Keratinocyte (primary cell): ENCODE results near the gene UCHL5. TPM values are rescaled to one million over a fixed set of nuclear protein-coding genes. Genes with fewer than 3 reads are reported as not detected.
A peak's percentile ranks its signal among the peaks of the same experiment; 100 is the strongest.
"Not testable (repeated sequence)": the region's sequence is repeated elsewhere in the genome, so short reads cannot be mapped to it uniquely, and the experiment has no call there.

Experiments
- DNase-seq: peaks from one replicate; pipeline ENCODE4 v3.0.0-alpha.2; 2011; ENCODE audit warnings: low read depth, missing footprints, low spot score
- FAIRE-seq: peaks from 2 replicates; lab custom pipeline; 2011; peaks lifted over from hg19 to GRCh38; lab: Jason Lieb, UNC
- H2AFZ ChIP-seq: 2 replicates; pipeline ENCODE4 v1.6.0; 2012; ENCODE audit warnings: low read length, control low read depth, inconsistent platforms; ENCODE audit not compliant: control insufficient read depth
- H3K27ac ChIP-seq: 2 replicates; pipeline ENCODE4 v1.5.1; 2011; ENCODE audit warnings: low read length; ENCODE audit not compliant: control insufficient read depth, insufficient read depth
- H3K27me3 ChIP-seq: 3 replicates; pipeline ENCODE4 v1.6.0; 2011; ENCODE audit warnings: low read length; ENCODE audit not compliant: control insufficient read depth, insufficient read depth; ENCODE audit errors: extremely low read depth
- H3K36me3 ChIP-seq, 2 experiments: 2 replicates in 1 of 2; 3 replicates in 1 of 2; pipeline ENCODE4 v1.5.1; 2011; ENCODE audit warnings: low read length in 2 of 2, mild to moderate bottlenecking in 1 of 2; ENCODE audit not compliant: control insufficient read depth in 2 of 2, insufficient read depth in 2 of 2; ENCODE audit errors: extremely low read depth in 1 of 2
- H3K4me1 ChIP-seq: 3 replicates; pipeline ENCODE4 v1.5.1; 2011; ENCODE audit warnings: low read length; ENCODE audit not compliant: control insufficient read depth, insufficient read depth; ENCODE audit errors: extremely low read depth
- H3K4me2 ChIP-seq: 3 replicates; pipeline ENCODE4 v1.6.0; 2011; ENCODE audit warnings: low read depth, low read length; ENCODE audit not compliant: control insufficient read depth, insufficient read depth; ENCODE audit errors: extremely low read depth
- H3K4me3 ChIP-seq, 3 experiments: fragments of 200-600 bp in 1 of 3; sonication (generic) in 1 of 3; 2 replicates in 2 of 3; 3 replicates in 1 of 3; pipeline ENCODE4 v1.5.1; 2011 to 2016; ENCODE audit warnings: low read length in 3 of 3, mild to moderate bottlenecking in 3 of 3, control low read depth in 2 of 3, inconsistent platforms in 1 of 3, low read depth in 1 of 3, mixed read lengths in 1 of 3, mixed run types in 1 of 3, moderate library complexity in 1 of 3; ENCODE audit not compliant: control insufficient read depth in 2 of 3, insufficient read depth in 2 of 3; ENCODE audit errors: extremely low read depth in 1 of 3
- H3K79me2 ChIP-seq: 2 replicates; pipeline ENCODE4 v1.6.0; 2012; ENCODE audit warnings: low read length; ENCODE audit not compliant: control insufficient read depth, insufficient read depth
- H3K9ac ChIP-seq: 3 replicates; pipeline ENCODE4 v1.6.0; 2011; ENCODE audit warnings: low read length; ENCODE audit not compliant: control insufficient read depth, insufficient read depth; ENCODE audit errors: extremely low read depth
- H3K9me1 ChIP-seq: 3 replicates; pipeline ENCODE4 v1.6.0; 2011; ENCODE audit warnings: low read length; ENCODE audit not compliant: control insufficient read depth, insufficient read depth; ENCODE audit errors: extremely low read depth
- H3K9me3 ChIP-seq: 2 replicates; pipeline ENCODE4 v1.5.1; 2012; ENCODE audit warnings: low read depth, low read length; ENCODE audit not compliant: control insufficient read depth
- H4K20me1 ChIP-seq: 3 replicates; pipeline ENCODE4 v1.6.0; 2011; ENCODE audit warnings: low read length; ENCODE audit not compliant: control insufficient read depth, insufficient read depth; ENCODE audit errors: extremely low read depth
- CTCF ChIP-seq, 3 experiments: IDR thresholded peaks in 1 of 3; conservative IDR thresholded peaks in 1 of 3; optimal IDR thresholded peaks in 1 of 3; 2 replicates in 2 of 3; 3 replicates in 1 of 3; pipeline versions ENCODE3 to v1.5.1; 2011; ENCODE audit warnings: low read length in 3 of 3, mild to moderate bottlenecking in 3 of 3, moderate library complexity in 2 of 3, control low read depth in 1 of 3, inconsistent platforms in 1 of 3; ENCODE audit not compliant: insufficient read depth in 2 of 3; ENCODE audit errors: extremely low read depth in 1 of 3
- EZH2 ChIP-seq: IDR thresholded peaks from one replicate; pipeline ENCODE4 v1.6.1; 2012; ENCODE audit warnings: inconsistent platforms, mild to moderate bottlenecking, low read length, moderate library complexity
- dilution Hi-C: fragments of 300-500 bp; cut with MboI; formaldehyde crosslinking; loops from one replicate; pipeline ENCODE4 v1.7.0; 2020; ENCODE audit warnings: low sequenced_read_pairs; ENCODE audit not compliant: extremely low pct_ligation_motif_present
- polyA plus RNA-seq, 5 experiments: library from polyadenylated mRNA; depleted of rRNA in 3 of 5; stranded (reverse) in 3 of 5; stranded (forward) in 1 of 5; unstranded in 1 of 5; fragments of >200 nt; gene quantifications; 1 replicate in 1 of 5; 2 replicates in 3 of 5; 3 replicates in 1 of 5; pipeline versions ENCODE4 v1.2.1 to v1.2.3, GENCODE V29; 2011 to 2012; ENCODE audit warnings: missing spikeins in 2 of 5, low read depth in 1 of 5, low replicate concordance in 1 of 5

The UCHL5 gene
- polyA plus RNA-seq, 1 donor (not counting 4 experiments of a cell fraction or from before 2014, with no cell fraction given) = 53.7 TPM

DNA sequence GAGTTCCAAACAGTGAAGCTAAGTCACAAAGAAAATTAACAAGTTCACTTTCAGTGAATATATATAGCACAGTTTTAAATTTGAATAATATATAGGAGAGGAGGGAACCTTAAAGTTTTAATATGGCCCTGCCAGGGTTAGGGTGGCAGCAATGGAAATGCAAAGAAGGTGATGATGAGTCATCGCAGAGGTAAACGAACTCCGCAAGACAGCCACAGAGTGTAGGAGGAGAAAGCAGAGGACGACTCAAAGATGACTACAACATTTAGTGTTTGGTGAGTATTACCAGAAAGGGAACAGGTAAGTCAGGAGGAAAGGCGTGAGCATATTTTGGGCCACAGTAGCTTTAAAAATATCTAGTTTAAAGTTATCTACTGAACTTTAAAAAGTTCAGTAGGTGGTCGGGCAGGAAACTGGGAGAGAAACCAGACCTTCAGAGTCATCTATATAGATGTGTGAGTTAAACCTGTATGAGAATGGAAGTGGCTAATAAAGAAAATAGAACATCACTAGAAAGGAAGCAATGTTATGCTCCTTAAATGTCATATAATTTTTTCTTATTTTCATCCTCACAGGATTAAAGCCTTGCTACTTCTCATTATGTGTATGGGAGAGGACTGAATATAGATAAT is 75.7 kb downstream of the UCHL5 start:
- no peaks in the 10 kb centered on the region for H3K9me3 ChIP-seq
- TF ChIP-seq EZH2 = no peak
- no peak for TF ChIP-seq CTCF (optimal IDR thresholded peaks at IDR 0.05 in 1 of 3, IDR thresholded peaks at IDR 0.05 in 1 of 3, conservative IDR thresholded peaks at IDR 0.05 in 1 of 3; ENCODE audit: extremely low read depth in 1 of 3, insufficient read depth in 2 of 3, low read length in 3 of 3)
- H3K36me3 ChIP-seq = peaks cover 1 to 2% of the 10 kb centered on the region in 2 experiments
- DNase-seq = no peak
- no peaks in the 10 kb centered on the region for H3K79me2 ChIP-seq
- no peak overlapping the region for H3K4me2 ChIP-seq
- no peaks in the 10 kb centered on the region for H4K20me1 ChIP-seq
- FAIRE-seq = peak; percentile 77
- no peak overlapping the region for H3K4me3 ChIP-seq
- H3K27me3 ChIP-seq = no peaks in the 10 kb centered on the region
- no peak overlapping the region for H2AFZ ChIP-seq
- no peak overlapping the region for H3K27ac ChIP-seq
- H3K4me1 ChIP-seq = no peaks in the 10 kb centered on the region
- no peaks in the 10 kb centered on the region for H3K9me1 ChIP-seq
- H3K9ac ChIP-seq = no peak overlapping the region
- dilution Hi-C loops = no loop called here

- DNase-seq (no peak), FAIRE-seq (no peak)
- no peaks in the 10 kb centered on the region for H3K4me1 ChIP-seq
- H3K9ac ChIP-seq = no peak overlapping the region
- no peak overlapping the region for H3K27ac ChIP-seq
- no peak overlapping the region for H3K4me3 ChIP-seq
- H2AFZ ChIP-seq = no peak overlapping the region
- dilution Hi-C loops = no loop called here
- no peaks in the 10 kb centered on the region for H3K9me3 ChIP-seq
- no peak for TF ChIP-seq EZH2
- TF ChIP-seq CTCF (optimal IDR thresholded peaks at IDR 0.05 in 1 of 3, IDR thresholded peaks at IDR 0.05 in 1 of 3, conservative IDR thresholded peaks at IDR 0.05 in 1 of 3; ENCODE audit: extremely low read depth in 1 of 3, insufficient read depth in 2 of 3, low read length in 3 of 3) = no peak
- no peaks in the 10 kb centered on the region for H3K9me1 ChIP-seq
- H3K79me2 ChIP-seq = no peaks in the 10 kb centered on the region
- peaks cover 0 to 1% of the 10 kb centered on the region in 2 experiments for H3K36me3 ChIP-seq
- no peaks in the 10 kb centered on the region for H3K27me3 ChIP-seq
- H3K4me2 ChIP-seq = no peak overlapping the region
- no peaks in the 10 kb centered on the region for H4K20me1 ChIP-seq
Measured at GRCh38 chr1:192980856-192981255, 78.3 kb downstream of the UCHL5 start.

DNA sequence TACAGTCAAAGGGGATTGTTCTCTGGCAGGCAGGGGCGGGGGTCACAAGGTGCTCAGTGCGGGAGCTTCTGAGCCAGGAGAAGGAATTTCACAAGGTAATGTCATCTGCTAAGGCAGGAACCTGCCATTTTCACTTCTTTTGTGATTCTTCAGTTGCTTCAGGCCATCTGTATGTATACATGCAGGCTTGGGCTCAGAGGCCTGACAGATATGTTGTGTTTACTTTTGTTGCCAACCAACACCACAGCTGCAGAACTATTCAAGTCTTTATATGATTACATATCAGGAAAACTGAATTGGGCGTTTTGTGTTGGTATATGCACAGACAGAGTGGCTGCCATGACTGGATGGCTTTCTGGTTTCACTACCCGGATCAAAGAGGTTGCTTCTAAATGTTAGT is 78.8 kb downstream of the UCHL5 start:
- H3K9ac ChIP-seq, H3K9me3 ChIP-seq, H3K27me3 ChIP-seq, H3K4me1 ChIP-seq, H2AFZ ChIP-seq, DNase-seq, H3K4me3 ChIP-seq, H4K20me1 ChIP-seq, H3K36me3 ChIP-seq, H3K9me1 ChIP-seq, dilution Hi-C loops, H3K27ac ChIP-seq, FAIRE-seq, H3K4me2 ChIP-seq, H3K79me2 ChIP-seq: not testable (repeated sequence)
